Stimulated activated CD4-positive, alpha-beta T cell treated with anti-CD3 and anti-CD28 coated beads, TNF-alpha, amount 100 ng/mL, for 4 hours (primary cell): Measurements from ENCODE around the gene MBD5.

Experiments used
- DNase-seq, 3 experiments: peaks; one replicate each; pipeline ENCODE4 v3.0.0-alpha.2; 2020; ENCODE audit warnings: low read depth in 3 of 3

MBD5 gene

GRCh38 chr2:148124271-148124670 lies 103.4 kb downstream of the MBD5 start:
- DNase-seq = no peak

GRCh38 chr2:148130581-148130980 lies 109.7 kb downstream of the MBD5 start:
- no peak for DNase-seq

- DNase-seq = no peak
These were observed 111.5 kb downstream of the MBD5 start for GRCh38 chr2:148132412-148132811.

GRCh38 chr2:148135705-148136104 lies 114.8 kb downstream of the MBD5 start:
- DNase-seq = no peak

- no peak for DNase-seq
These were observed 115.5 kb downstream of the MBD5 start for GRCh38 chr2:148136441-148136840.

GRCh38 chr2:148161909-148162435 lies 141.1 kb downstream of the MBD5 start:
- no peak for DNase-seq

- DNase-seq = no peak
These were observed 142.0 kb downstream of the MBD5 start for GRCh38 chr2:148162871-148163270.

GRCh38 chr2:148165975-148166374 lies 145.1 kb downstream of the MBD5 start:
- no peak for DNase-seq

GRCh38 chr2:148167241-148167766 lies 146.4 kb downstream of the MBD5 start:
- no peak for DNase-seq

GRCh38 chr2:148167855-148168254 lies 147.0 kb downstream of the MBD5 start:
- DNase-seq = no peak

GRCh38 chr2:148172131-148172753 lies 151.4 kb downstream of the MBD5 start:
- no peak for DNase-seq

- DNase-seq = no peak
These were observed 152.3 kb downstream of the MBD5 start for GRCh38 chr2:148173168-148173567.

GRCh38 chr2:148177559-148177958 lies 156.7 kb downstream of the MBD5 start:
- no peak for DNase-seq

GRCh38 chr2:148179724-148180123 lies 158.8 kb downstream of the MBD5 start:
- DNase-seq = no peak

GRCh38 chr2:148184976-148185375 lies 164.1 kb downstream of the MBD5 start:
- DNase-seq = no peak

- DNase-seq = no peak
These were observed 174.0 kb downstream of the MBD5 start for GRCh38 chr2:148194882-148195281.

GRCh38 chr2:148201075-148202004 lies 180.4 kb downstream of the MBD5 start:
- DNase-seq = peak in 2 of 3 experiments; percentile 3 to 7

GRCh38 chr2:148202237-148202636 lies 181.3 kb downstream of the MBD5 start:
- no peak for DNase-seq

GRCh38 chr2:148207111-148207510 lies 186.2 kb downstream of the MBD5 start:
- DNase-seq = no peak

- DNase-seq = no peak
These were observed 188.7 kb downstream of the MBD5 start for GRCh38 chr2:148209603-148210002.

- DNase-seq = no peak
These were observed 197.6 kb downstream of the MBD5 start for GRCh38 chr2:148218326-148219075.

GRCh38 chr2:148221166-148221565 lies 200.3 kb downstream of the MBD5 start:
- DNase-seq = no peak
